HG02943 (cell line): ENCODE data around the gene URB1.
"Not testable (repeated sequence)": the region's sequence is repeated elsewhere in the genome, so short reads cannot be mapped to it uniquely, and the experiment has no call there.

Source experiments
- ATAC-seq: cut with Tn5 transposase; IDR thresholded peaks from one replicate; pipeline ENCODE4 v1.9.1; 2021; ENCODE audit warnings: mild to moderate bottlenecking, low read depth, moderate library complexity; ENCODE audit not compliant: unreplicated experiment

The URB1 gene

GRCh38 chr21:32411350-32412161 lies 18.7 kb upstream of the URB1 start:
- ATAC-seq: no peak

DNA sequence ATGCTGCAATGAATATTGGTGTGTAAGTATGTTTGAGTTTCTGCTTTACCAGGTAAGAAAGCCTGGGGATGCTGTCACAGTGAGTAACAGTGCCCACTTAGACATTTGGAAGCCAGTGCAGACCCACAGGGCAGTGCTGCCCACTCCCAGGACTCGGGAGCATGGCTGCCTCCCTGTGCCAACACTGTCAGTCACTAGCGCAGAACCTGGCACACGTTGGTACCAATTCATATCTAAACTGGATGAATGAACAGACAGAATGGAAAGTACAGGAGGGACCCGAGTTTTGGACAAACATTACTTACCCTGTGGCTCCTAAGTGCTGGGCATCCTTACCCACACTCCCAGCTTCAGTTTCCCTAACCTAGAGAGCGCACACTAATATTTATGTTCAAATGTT lies 18.1 kb upstream of the URB1 start:
- no peak for ATAC-seq

DNA sequence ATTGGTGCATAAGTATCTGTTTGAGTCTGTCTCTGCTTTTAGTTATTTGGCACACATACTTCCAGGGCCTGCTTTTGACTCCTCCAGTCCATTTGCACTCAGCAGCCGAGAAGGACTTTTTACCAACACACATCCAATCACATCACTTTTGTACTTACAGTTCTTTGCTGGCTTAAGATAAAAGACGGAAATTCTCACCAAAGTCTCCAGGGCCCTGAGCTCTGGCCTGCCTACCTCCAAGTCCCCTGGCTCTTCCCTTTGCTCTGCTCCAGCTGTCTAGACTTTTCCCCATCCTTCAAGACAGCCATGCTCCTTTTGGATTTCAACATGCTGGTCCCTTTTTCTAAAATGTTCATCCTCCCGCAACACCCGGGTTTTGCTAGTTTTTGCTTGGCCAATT lies 17.5 kb upstream of the URB1 start:
- no peak for ATAC-seq

DNA sequence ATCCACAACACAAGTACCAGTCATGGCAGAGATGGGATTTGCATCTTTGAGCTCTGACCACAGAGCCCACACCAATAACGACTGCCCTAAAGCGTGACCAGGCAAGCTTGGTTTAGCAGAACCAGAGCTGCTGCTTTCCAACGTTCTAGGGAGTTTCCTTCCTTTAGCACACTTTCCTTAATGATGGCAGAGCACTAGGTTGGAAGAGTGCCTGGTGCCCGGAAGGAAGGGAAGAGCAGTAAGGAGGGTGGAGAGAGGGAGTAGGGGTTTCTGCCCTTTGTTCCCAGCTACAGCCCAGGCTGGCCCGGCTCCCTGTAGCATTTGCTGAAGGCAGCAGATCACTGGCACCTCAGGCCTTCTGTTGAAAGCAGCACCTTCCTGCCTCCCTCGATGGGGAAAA lies 13.6 kb upstream of the URB1 start:
- no peak for ATAC-seq

DNA sequence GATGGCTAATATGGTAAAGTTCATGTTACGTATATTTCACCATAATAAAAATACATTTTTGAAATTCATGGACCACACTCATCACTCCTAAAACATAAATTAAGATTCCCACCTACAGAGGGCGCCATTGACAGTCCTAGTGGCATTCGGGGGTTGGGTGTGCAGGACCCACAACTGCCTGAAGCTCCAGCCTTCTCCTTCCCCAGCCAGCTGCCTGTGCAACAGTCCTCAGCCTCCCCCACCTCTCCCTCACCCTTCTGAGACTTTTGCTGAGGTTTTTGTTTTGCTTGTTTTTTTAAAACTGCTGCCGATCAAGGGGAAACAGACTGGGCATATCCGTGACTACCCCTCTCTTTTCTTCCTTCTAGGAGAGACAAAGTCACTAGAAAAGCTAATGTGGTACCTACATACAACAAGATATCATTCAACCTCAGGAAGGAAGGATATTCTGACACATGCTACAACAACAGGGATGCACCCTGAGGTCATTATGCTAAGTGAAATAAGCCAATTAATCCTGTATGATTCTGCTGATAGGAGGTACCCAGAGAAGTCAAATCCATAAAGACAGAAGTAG lies 10.5 kb upstream of the URB1 start:
- ATAC-seq: no peak

DNA sequence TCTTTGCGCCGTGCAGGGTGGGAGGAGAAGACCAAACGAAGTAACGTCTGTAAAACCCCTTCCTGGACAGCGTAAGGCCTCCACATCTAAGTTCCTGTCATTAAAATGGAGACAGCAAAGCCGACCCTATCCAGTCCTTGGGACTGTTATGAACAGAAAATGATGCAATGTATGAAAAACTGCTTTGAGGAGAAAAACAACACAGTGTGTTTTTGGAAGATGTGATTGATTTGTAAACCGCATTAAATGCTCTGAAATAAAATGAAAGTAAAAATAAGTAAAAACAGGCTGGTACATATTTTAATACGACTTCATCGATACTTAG lies 827 bp upstream of the URB1 start:
- ATAC-seq: no peak

DNA sequence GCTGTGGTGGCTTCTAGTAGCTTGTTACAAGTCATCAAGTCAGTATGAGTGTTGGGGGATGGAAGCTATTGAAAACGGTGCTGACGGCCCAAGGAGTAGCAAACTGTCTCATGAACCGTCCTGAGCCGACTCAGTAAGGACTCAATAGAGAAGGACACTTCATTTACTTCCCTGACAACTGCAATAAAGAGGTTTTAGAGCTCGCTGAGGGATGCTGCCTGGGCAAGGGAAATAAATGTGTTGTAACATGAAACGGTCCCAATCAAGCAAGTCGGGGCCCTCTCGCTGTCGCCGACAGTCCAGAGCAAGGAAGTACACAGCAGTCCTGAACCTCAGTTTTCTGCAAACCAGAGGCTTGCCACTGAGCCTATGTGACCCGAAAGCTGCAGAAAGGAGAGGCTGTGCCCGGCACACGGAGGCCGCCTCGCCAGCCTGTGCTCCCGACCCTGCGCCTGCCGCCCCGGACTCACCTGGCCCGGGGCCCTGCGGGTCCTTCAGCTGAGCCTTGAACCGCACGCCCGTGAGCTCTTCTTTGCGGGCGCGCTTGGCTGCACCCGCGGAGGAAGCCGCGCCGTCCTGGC lies 423 bp downstream of the URB1 start:
- ATAC-seq: peak; percentile 29

DNA sequence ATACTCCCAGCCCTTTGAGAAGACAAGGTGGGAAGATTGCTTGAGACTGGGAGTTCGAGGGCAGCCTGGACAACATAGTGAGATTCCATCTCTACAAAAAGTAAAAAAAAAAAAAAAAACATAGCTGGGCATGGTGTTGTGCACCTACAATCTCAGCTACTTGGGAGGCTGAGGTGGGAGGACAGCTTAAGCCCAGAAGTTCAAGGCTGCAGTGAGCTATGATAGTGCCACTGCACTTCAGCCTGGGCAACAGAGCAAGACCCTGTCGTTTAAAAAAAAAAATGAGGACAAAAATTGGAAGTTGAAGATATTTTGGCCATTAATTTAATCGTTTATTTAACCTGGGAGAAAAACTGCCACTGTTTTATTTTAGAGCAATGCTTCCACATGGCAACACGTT lies 1.1 kb downstream of the URB1 start:
- no peak for ATAC-seq

GRCh38 chr21:32390537-32391224 lies 2.1 kb downstream of the URB1 start:
- ATAC-seq: not testable (repeated sequence)

DNA sequence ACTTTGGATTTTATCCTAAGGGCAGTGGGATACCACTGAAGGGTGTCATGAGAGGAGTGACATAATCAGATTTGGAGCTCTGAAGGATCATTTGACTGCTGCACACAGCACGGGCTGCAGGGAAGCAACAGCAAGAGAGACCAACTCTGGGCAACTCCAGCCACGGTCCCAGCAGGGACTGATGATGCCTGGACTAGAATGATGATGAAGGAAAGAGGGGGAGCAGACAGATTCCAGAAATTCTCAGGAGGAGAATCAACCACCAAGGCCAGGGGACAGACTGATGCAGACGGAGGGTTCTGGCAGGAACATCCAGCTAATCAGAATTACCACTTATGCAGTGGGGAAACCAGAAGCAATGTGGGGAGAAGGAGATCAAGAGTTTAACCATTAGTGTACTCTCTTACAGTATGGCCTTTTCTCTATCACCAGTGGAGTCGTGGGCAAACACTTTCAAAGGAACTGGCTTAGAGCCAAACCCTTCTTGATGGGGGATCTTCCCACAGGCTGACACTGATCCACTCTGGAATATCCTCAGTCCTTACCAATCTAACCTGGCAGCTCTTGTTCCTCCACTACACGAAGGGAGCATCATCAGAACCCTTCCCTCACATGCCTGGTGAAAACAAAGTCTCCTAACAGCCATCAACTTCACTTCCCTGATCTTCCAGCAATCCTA lies 3.3 kb downstream of the URB1 start:
- no peak for ATAC-seq

DNA sequence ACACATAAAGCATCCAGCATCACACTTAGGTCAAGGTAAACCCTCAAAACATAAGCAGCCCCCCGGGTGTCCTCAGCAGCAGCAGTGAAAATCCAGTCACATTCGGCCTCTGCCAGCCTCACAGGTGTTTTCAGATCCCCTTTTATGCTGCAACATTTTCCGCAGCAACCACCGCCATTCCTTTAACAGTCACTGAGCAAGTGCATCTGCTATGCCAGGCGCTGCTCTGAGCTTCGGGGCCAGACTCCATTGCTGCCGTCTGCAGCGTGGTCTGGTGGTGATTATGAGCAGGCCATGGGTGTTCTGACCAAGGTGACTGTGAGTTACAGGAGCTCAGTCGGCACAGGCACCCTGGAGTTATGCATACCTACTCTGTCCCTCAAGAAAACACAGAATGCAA lies 4.5 kb downstream of the URB1 start:
- no peak for ATAC-seq

GRCh38 chr21:32387151-32387550 lies 5.7 kb downstream of the URB1 start:
- ATAC-seq: no peak

- ATAC-seq: no peak
Measured at GRCh38 chr21:32386195-32386870, 6.5 kb downstream of the URB1 start.

GRCh38 chr21:32383812-32384211 lies 9.0 kb downstream of the URB1 start:
- no peak for ATAC-seq

- ATAC-seq: no peak
Measured at GRCh38 chr21:32382108-32382644, 10.6 kb downstream of the URB1 start.

DNA sequence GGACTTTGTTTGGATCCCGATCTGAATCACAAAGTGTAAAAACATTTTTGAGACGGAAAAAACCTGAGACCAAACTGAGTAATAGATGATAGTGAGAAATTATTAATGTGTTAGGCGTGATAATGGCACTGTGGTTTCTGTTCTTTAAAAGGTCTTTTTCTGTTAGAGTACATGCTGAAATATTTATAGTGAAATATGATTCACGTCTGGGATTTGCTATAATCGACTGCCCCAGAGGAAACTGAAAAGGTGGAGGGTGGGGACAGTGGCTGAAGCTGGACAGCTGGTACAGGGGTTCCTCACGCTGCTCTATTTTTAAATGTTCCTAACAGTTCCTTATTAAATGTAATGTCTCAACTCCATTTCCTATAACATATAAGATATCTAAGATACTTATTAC lies 11.2 kb downstream of the URB1 start:
- no peak for ATAC-seq

- no peak for ATAC-seq
Measured at GRCh38 chr21:32380940-32381339, 11.9 kb downstream of the URB1 start.

DNA sequence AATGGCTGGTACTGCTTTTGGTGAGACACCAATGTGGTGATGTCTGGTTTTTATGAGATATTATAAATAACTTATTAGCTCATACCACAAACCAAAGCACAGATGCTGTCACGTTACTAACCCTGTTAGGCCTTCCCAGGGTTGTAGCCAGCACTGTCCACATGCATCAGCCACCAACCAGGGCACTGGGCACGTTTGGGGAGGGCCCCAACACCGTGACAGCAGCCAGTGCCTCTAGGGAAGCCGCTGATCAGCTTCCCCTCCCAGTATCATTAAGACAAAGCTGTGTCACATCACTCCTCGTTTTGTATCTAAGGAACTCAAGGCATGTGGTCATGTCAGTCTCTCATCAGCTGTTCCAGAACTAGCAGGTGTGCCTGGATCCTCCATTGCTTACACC lies 13.9 kb downstream of the URB1 start:
- no peak for ATAC-seq

GRCh38 chr21:32377991-32378390 lies 14.8 kb downstream of the URB1 start:
- ATAC-seq: no peak

- ATAC-seq: no peak
Measured at GRCh38 chr21:32377506-32377905, 15.3 kb downstream of the URB1 start.
